Muscle of leg (tissue), 11 donors: ENCODE data around the gene PTPRT. TPM values are rescaled to one million over a fixed set of nuclear protein-coding genes. Genes with fewer than 3 reads are reported as not detected.
A peak's percentile ranks its signal among the peaks of the same experiment; 100 is the strongest.

Experiments used
- DNase-seq: peaks from one replicate; pipeline ENCODE4 v3.0.0; 2013
- H3K27ac ChIP-seq: one replicate; pipeline ENCODE4 v1.5.1; 2013; ENCODE audit warnings: mild to moderate bottlenecking, low read length, control low read depth
- H3K27me3 ChIP-seq: one replicate; pipeline ENCODE4 v1.6.1; 2013; ENCODE audit warnings: low read length; ENCODE audit not compliant: control insufficient read depth, insufficient read depth
- H3K36me3 ChIP-seq: one replicate; pipeline ENCODE4 v1.6.1; 2013; ENCODE audit warnings: low read length; ENCODE audit not compliant: control insufficient read depth, insufficient read depth
- H3K4me1 ChIP-seq: one replicate; pipeline ENCODE4 v1.6.1; 2013; ENCODE audit warnings: low read length; ENCODE audit not compliant: control insufficient read depth, insufficient read depth
- H3K4me3 ChIP-seq: one replicate; pipeline ENCODE4 v1.5.1; 2013; ENCODE audit warnings: low read length, control low read depth
- H3K9me3 ChIP-seq: replicated peaks from 2 replicates; pipeline ENCODE4 v1.6.1; 2013; ENCODE audit warnings: low read depth, low read length; ENCODE audit not compliant: control insufficient read depth
- WGBS: methylation state at CpG from one replicate; pipeline ENCODE4 v1.1.5; 2013; ENCODE audit warnings: missing lambda C conversion rate; ENCODE audit not compliant: insufficient coverage; 5-methylcytosine and 5-hydroxymethylcytosine counted together
- polyA plus RNA-seq, 8 donors: library from polyadenylated mRNA; unstranded; fragments of 120-200 nt; gene quantifications; one replicate each; pipeline versions ENCODE4 v1.2.1 to v1.2.3, GENCODE V29; 2013; ENCODE audit warnings: inconsistent platforms in 1 of 8, low replicate concordance in 1 of 8; ENCODE audit not compliant: insufficient read length in 8 of 8, insufficient read depth in 1 of 8
- total RNA-seq: library from RNA; stranded (reverse); fragments of 120-200 nt; gene quantifications from one replicate; pipeline ENCODE4 v1.2.4, GENCODE V29; 2013

Gene PTPRT
- total and polyA plus RNA-seq, 9 donors: 0.10 to 0.94 (median 0.51) TPM

DNA sequence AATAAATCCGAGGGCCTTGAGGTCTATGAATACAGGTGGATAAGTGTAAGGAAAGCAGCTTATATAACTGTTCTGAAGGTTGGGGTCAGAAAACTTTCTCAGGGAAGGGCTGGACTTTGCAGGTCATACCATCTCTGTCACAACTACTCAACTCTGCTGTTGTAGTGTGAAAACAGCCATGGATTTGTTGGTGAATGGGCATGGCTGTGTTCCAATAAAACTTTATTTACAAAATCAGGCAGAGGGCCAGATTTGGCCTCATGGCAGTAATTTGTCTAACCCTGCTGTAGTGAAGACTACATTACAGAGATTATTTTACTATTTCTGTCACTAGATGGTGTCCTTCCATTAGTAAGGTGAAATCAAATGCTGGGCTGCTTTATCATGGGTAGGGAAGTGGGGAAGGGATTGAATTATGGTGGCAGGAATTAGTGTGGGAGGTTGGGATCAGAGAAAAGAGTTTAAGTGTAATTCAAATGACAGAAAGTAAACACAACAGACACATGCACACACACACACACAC is 1161.9 kb downstream of the PTPRT start:
- Histone ChIP-seq H3K27ac (no peak overlapping the region), H3K9me3 (no peaks in the 10 kb centered on the region), H3K27me3 (no peaks in the 10 kb centered on the region), H3K4me1 (no peaks in the 10 kb centered on the region), H3K36me3 (no peaks in the 10 kb centered on the region), H3K4me3 (no peak overlapping the region)
- DNase-seq: no peak
- no CpG with 5 or more reads among the region's 1 CpG for WGBS

DNA sequence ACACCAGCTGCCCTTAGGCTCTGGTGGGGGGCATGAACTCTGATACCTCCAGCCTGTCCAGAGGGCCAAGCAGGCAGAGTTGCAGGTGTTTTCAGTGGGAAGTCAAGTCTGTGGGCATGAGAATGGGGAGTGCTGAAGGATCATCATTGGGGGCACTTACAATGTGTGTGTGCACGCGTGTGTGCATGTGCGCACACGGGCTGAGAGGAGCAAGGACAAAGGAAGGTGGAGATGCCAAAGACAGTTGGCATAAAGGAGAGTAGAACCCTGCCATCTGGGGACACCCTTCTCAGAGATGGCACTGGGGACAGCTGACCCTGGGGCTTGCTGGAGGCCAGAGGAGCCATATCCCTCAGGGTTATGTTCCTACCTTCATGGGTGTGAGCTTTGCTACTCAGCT is 1163.1 kb downstream of the PTPRT start:
- Histone ChIP-seq H3K27me3 (no peaks in the 10 kb centered on the region), H3K4me1 (no peaks in the 10 kb centered on the region), H3K4me3 (no peak overlapping the region), H3K27ac (no peak overlapping the region), H3K36me3 (no peaks in the 10 kb centered on the region), H3K9me3 (no peaks in the 10 kb centered on the region)
- no peak for DNase-seq
- WGBS: 67% methylated on average over 3 of the region's 4 CpGs

- 47% methylated on average over 3 of the region's 5 CpGs for WGBS
- DNase-seq: peak; percentile 53
- H3K4me3 ChIP-seq: no peak overlapping the region
- H3K4me1 ChIP-seq: no peaks in the 10 kb centered on the region
- no peak overlapping the region for H3K27ac ChIP-seq
- no peaks in the 10 kb centered on the region for H3K9me3 ChIP-seq
- H3K36me3 ChIP-seq: no peaks in the 10 kb centered on the region
- no peaks in the 10 kb centered on the region for H3K27me3 ChIP-seq
These were observed 1165.1 kb downstream of the PTPRT start for GRCh38 chr20:42024653-42025052.
